AG09309 (cell line): Measurements from ENCODE around the gene GBF1.

Source experiments
- DNase-seq: peaks from one replicate; pipeline ENCODE4 v3.0.0-alpha.2; 2010; ENCODE audit warnings: low read depth
- H3K4me3 ChIP-seq: 2 replicates; pipeline ENCODE4 v1.5.1; 2011; ENCODE audit warnings: mild to moderate bottlenecking, low read depth, low read length, moderate library complexity; ENCODE audit not compliant: control insufficient read depth
- CTCF ChIP-seq: IDR thresholded peaks from 2 replicates; pipeline ENCODE4 v1.5.1; 2011; ENCODE audit warnings: mild to moderate bottlenecking, low read depth, low read length, inconsistent platforms; ENCODE audit not compliant: insufficient read depth, control insufficient read depth; ENCODE audit errors: missing control alignments

GBF1 gene

GRCh38 chr10:102408131-102408727, 162.9 kb downstream of the GBF1 start:
- TF ChIP-seq CTCF = no peak
- DNase-seq = no peak
- peak overlapping the region; percentile 33 for H3K4me3 ChIP-seq

GRCh38 chr10:102408728-102409603, 163.6 kb downstream of the GBF1 start:
- DNase-seq = no peak
- TF ChIP-seq CTCF = no peak
- peak overlapping the region; percentile 37 for H3K4me3 ChIP-seq

DNA sequence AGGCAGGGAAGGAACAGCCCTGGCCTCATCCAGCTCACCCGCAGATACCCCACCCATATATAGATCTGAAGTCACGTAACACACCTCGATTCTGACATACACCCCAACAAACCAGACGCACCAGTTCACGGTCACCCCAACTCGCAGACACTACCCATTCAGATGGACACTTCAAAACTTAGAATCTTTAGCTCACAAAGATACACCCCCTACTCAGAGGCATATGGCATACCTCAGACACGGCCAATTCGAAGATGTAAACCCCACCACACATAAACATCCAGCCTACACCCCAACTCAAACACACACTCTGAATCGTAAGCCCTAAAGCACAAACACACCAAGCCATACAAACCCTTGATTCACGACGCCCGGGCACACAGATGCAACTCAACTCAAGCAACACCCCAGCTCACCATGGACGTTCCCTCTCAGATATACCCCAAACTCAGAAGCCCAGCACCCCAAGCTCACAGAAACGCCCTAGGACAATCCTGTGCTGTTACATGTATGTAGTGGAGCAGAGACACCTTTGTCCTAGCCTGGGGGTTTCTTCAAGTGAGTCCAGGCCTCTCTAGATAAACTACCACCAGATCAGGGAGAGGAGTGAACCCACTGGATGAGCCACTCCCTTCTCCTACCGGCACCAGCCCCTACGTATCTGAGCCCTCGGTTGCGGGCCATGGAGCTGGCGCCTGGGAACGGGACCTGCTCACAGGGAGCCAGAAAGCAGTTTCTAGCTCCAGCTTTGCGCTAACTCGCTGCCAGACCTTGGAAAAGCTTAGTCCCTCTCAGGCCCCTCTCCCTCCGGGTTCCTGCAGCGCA, 164.5 kb downstream of the GBF1 start:
- TF ChIP-seq CTCF = no peak
- DNase-seq = no peak
- H3K4me3 ChIP-seq = peak overlapping the region; percentile 37

DNA sequence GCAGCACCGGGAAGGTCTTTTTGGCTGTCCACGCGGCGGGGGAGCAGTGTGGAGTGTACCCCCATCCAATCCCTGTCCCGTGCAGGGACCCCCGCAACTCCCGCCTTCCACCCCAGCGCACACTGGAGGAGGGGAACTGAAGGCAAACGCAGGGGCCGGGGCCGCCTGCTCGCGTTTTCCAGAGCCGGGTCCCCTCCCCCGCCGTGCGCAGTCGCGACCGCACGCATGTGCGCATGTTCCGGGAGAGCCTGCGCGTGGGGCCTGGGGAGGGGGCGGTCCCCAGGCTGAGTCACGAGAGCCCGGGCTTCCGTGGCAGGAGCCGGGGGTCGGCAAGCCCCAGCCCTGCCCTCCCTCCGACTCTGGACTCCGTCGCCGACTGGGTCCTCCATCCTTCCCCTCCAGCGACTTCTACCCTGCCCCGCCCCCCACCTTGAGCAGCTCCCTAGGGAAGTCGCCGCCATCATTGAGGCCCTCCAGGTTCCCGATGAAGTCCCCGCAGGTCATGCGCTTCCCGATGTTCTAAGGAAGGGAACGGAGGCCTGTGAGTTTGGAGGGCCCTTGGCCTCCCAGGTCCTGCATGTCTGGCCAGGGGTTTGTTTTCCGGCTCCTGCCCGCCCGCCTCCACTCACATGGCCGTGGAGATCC, 165.2 kb downstream of the GBF1 start:
- no peak for DNase-seq
- TF ChIP-seq CTCF = no peak
- peak overlapping the region; percentile 28 for H3K4me3 ChIP-seq

DNA sequence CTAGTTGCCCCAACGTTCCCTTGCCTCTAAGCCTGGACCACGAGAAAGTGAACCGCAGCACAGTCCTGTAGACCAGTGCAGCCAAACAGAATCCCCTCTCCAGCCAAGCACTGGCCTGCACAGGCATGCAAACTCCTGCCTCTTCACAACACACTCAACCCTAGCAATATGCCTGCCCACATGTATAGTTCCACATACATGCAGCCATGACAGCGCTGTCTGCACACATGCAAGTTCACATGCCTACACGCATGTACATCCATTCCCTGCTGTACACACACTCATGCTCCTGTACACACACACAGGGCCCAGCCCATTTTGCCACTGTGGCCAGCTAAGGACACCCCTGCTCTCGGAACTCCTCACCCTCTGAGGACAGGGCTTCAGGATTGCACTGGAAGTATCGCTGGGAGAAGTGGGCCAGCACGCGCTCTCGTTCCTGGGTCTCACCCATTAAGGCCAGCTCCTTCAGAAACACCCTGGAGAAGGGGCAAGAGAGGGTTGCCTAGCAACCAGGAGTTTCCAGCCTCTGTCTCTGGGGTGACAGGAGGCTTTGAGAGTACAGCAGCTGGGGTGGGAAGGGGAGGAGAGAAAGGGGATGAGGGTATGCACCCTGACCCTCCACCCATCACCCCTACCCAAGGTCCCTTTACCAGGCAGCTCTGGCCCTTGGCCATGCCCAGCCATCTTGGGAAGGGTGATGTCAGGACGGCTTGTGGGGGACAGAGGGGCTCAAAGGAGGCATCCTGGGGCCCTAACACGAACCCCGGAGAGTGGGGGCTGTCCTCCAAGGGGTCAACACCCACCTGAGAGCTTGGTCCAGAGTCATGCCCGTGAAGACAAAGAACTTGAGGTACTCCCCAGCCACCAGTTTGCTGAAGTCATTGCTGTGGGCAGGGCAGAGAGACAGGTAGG, 166.3 kb downstream of the GBF1 start:
- H3K4me3 ChIP-seq = no peak overlapping the region
- no peak for TF ChIP-seq CTCF
- no peak for DNase-seq
